Adrenal gland (tissue), 5 donors: Measurements from ENCODE around the gene DPYD.

ENCODE experiments used
- POLR2A ChIP-seq, 2 donors: fragments of 450-650 bp; IDR thresholded peaks; one replicate each; pipeline ENCODE4 v1.6.1; 2017; ENCODE audit warnings: antibody characterized with exemption in 2 of 2, mild to moderate bottlenecking in 2 of 2, moderate library complexity in 1 of 2
- TF ChIP-seq, protein P1 (sequence below), 6 experiments: fragments of 450-650 bp in 4 of 6; fragments of 200-600 bp in 2 of 6; sonication (generic) in 1 of 6; IDR thresholded peaks; 1 replicate in 5 of 6; 2 replicates in 1 of 6; pipeline versions ENCODE4 v1.5.1 to v1.8.0; 2016 to 2021; ENCODE audit warnings: antibody characterized with exemption in 6 of 6, mild to moderate bottlenecking in 2 of 6, moderate library complexity in 1 of 6
- donor health status: DM: no; HTN: no; CAD: no.

DNA sequence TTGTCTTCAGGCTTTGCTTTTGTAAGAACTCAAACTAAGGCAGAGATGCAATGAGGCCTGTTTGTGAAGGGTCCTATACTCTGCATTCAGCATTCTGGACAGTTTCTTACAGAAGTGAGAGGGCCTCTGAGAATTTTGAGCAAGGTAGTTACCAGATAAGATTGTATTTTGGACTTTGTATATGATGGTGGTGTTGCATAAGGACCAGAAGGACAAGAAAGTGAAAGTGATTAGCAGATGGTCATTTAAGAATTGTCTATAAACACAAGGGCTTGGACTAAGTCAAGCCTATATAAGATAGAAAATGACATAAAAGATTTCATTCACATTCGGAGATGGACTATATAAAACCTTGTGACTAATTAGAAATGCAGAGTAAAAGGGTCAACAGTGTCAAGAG, 662.2 kb downstream of the DPYD start:
- TF ChIP-seq, protein P1, sequence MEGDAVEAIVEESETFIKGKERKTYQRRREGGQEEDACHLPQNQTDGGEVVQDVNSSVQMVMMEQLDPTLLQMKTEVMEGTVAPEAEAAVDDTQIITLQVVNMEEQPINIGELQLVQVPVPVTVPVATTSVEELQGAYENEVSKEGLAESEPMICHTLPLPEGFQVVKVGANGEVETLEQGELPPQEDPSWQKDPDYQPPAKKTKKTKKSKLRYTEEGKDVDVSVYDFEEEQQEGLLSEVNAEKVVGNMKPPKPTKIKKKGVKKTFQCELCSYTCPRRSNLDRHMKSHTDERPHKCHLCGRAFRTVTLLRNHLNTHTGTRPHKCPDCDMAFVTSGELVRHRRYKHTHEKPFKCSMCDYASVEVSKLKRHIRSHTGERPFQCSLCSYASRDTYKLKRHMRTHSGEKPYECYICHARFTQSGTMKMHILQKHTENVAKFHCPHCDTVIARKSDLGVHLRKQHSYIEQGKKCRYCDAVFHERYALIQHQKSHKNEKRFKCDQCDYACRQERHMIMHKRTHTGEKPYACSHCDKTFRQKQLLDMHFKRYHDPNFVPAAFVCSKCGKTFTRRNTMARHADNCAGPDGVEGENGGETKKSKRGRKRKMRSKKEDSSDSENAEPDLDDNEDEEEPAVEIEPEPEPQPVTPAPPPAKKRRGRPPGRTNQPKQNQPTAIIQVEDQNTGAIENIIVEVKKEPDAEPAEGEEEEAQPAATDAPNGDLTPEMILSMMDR (IDR thresholded peaks at IDR 0.05) = no peak
- no peak for TF ChIP-seq POLR2A (IDR thresholded peaks at IDR 0.05)
